ENCODE results near the gene TPSB2.
"Not testable (repeated sequence)": the region's sequence is repeated elsewhere in the genome, so short reads cannot be mapped to it uniquely, and the experiment has no call there.

The TPSB2 gene

DNA sequence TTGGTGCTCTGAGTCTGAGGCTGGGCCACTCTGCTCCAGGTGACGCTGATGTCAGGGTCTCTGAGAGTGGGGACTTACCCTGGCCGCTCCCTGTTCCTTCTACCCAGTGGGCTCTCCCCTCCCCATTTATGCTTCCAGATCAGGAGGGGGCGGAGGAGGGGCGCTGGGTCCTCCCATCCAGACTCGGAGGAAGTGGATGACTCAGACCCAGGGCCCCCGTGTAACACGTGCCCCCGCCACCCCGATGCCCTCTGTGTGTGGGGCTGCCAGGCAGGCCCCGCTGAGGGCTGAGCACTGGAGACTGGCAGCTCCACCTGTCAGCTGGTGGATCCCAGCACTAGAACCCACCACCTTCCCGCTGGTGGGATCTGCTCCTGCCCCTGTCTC lies at the start of gene TPSB2:
Gene TPSB2, minus strand, starts transcription at position 101 of the 387 bp plus-strand sequence. CDS start 233 bp downstream, outside the sequence.
- TF ChIP-seq GATA3, GATA2 (IDR thresholded peaks at IDR 0.05; ENCODE audit: low read depth, low read length): not testable (repeated sequence)

- TF ChIP-seq GATA2 (IDR thresholded peaks at IDR 0.05; ENCODE audit: low read depth, low read length) (no peak), GATA3 (IDR thresholded peaks at IDR 0.05; ENCODE audit: low read depth, low read length) (no peak)
Measured at GRCh38 chr16:1279081-1279944, 49.3 kb upstream of the TPSB2 start.

- no peak for TF ChIP-seq GATA2 (IDR thresholded peaks at IDR 0.05; ENCODE audit: low read depth, low read length)
- TF ChIP-seq GATA3 (IDR thresholded peaks at IDR 0.05; ENCODE audit: low read depth, low read length): no peak
Measured at GRCh38 chr16:1278477-1278876, 48.5 kb upstream of the TPSB2 start.

DNA sequence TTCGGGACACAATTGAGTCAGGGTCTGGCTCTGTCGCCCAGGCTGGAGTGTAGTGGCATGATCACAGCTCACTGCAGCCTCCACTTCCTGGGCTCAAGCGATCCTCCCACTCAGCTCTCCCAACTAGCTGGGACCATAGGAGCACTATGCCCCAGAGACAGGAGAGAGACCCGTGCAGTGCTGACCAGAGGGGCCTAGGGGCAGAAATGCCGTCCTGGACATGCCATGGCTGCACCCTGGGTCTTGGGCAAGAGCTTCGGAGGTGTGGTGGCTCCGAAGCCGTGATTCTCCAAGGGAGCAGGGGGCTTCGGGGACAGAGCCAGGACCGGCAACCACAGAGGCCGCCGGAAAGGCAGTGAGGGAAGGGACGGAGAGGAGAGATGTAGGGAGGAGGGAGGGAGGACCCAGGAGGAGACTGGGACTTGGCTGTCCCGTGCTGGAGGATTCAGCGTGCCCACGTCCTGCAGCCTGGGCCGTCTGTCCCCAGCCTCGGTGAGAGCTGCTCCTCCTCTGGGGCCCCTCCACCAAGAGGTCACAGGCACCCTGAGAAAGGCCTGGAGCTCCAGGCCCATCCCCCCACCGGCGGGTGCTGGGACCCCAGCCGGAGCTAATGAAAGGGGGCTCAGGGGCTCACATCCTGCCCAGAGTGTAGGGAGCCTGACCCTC lies 47.8 kb upstream of the TPSB2 start:
- TF ChIP-seq GATA2 (IDR thresholded peaks at IDR 0.05; ENCODE audit: low read depth, low read length) (no peak), GATA3 (IDR thresholded peaks at IDR 0.05; ENCODE audit: low read depth, low read length) (no peak)

DNA sequence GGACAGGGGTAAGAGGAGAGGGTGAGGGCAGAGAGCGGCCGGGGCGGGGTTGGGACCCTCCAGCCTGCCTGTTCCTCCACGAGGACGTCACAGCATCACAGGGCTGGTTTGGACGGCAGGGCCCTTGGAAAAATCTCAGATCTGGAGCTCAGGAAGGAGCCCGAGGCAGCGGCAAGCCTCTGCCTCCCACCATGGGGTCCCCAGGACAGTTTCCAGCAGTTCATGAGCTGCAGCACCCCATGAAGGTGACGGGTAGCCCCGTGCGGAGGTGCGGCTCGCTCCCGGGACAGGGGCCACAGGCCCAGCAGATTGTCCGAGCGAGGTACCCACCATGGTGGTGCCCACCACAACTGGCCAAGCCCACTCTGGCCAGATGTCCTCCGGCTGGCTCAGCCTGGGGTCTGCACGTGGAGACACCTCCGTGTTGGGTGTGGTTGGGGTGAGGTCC lies 47.2 kb upstream of the TPSB2 start:
- TF ChIP-seq GATA2 (IDR thresholded peaks at IDR 0.05; ENCODE audit: low read depth, low read length) (no peak), GATA3 (IDR thresholded peaks at IDR 0.05; ENCODE audit: low read depth, low read length) (no peak)

- no peak for TF ChIP-seq GATA2 (IDR thresholded peaks at IDR 0.05; ENCODE audit: low read depth, low read length)
- no peak for TF ChIP-seq GATA3 (IDR thresholded peaks at IDR 0.05; ENCODE audit: low read depth, low read length)
Measured at GRCh38 chr16:1276580-1276878, 46.5 kb upstream of the TPSB2 start.

GRCh38 chr16:1275791-1276579 lies 46.0 kb upstream of the TPSB2 start:
- TF ChIP-seq GATA3 (IDR thresholded peaks at IDR 0.05; ENCODE audit: low read depth, low read length): no peak
- no peak for TF ChIP-seq GATA2 (IDR thresholded peaks at IDR 0.05; ENCODE audit: low read depth, low read length)

DNA sequence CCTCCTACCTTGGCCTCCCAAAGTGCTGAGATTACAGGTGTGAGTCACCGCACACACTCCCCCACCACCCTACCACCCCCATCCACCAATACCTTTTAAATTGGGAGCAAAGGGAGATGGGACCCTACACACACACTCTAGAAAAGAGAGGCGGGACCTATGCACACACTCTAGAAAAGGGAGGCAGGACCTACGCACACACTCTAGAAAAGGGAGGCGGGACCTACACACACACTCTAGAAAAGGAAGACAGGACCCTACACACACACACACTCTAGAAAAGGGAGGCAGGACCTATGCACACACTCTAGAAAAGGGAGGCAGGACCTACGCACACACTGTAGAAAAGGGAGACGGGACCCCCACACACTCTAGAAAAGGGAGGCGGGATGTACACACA lies 44.8 kb upstream of the TPSB2 start:
- TF ChIP-seq GATA3 (IDR thresholded peaks at IDR 0.05; ENCODE audit: low read depth, low read length): no peak
- TF ChIP-seq GATA2 (IDR thresholded peaks at IDR 0.05; ENCODE audit: low read depth, low read length): no peak

- TF ChIP-seq GATA2 (IDR thresholded peaks at IDR 0.05; ENCODE audit: low read depth, low read length): no peak
Measured at GRCh38 chr16:1273816-1274215, 43.8 kb upstream of the TPSB2 start.

GRCh38 chr16:1272453-1273198 lies 42.6 kb upstream of the TPSB2 start:
- TF ChIP-seq GATA3 (IDR thresholded peaks at IDR 0.05; ENCODE audit: low read depth, low read length) (no peak), GATA2 (IDR thresholded peaks at IDR 0.05; ENCODE audit: low read depth, low read length) (no peak)

GRCh38 chr16:1271380-1271723 lies 41.4 kb upstream of the TPSB2 start:
- TF ChIP-seq GATA3 (IDR thresholded peaks at IDR 0.05; ENCODE audit: low read depth, low read length) (no peak), GATA2 (IDR thresholded peaks at IDR 0.05; ENCODE audit: low read depth, low read length) (no peak)

- no peak for TF ChIP-seq GATA3 (IDR thresholded peaks at IDR 0.05; ENCODE audit: low read depth, low read length)
Measured at GRCh38 chr16:1265826-1266225, 35.8 kb upstream of the TPSB2 start.

DNA sequence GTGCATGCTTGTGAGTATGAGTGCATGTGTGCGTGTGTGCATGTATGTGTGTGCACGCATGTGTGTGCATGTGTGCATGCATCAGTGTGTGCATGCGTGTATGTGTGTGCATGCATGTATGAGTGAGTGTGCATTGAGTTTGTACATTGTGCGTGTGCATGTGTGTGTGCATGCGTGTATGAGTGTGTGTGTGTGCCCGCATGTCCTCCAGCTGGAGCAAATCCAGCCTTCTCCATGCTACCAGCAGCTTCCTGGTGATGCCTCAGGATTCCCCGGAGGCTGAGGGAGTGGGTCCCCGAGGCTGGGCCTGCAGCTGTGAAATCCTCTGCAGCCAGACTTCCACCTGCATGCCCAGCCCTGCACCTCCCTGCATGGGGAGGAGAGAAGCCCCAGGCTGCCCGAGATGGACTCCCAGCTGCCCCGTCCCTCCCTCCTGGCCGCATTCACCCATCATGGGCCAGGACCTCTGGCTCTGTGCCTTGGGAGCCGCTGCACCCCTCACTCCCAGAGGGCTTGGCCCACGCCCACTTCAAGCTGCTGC lies 35.2 kb upstream of the TPSB2 start:
- TF ChIP-seq GATA3 (IDR thresholded peaks at IDR 0.05; ENCODE audit: low read depth, low read length): no peak
- no peak for TF ChIP-seq GATA2 (IDR thresholded peaks at IDR 0.05; ENCODE audit: low read depth, low read length)

Measured in SH-SY5Y (cell line).